AG04450 (cell line): ENCODE results near the gene RASSF3. TPM values are rescaled to one million over a fixed set of nuclear protein-coding genes. Genes with fewer than 3 reads are reported as not detected.

ENCODE experiments used
- CTCF ChIA-PET: fragments of 300-600, 350-600 bp; formaldehyde crosslinking; extraction: SDS; loops from one replicate; lab custom pipeline; 2022; ENCODE audit warnings: antibody characterized with exemption, inconsistent platforms; lab: Charles Lee
- POLR2A ChIA-PET: fragments of 350-600 bp; formaldehyde crosslinking; extraction: SDS; loops from one replicate; lab custom pipeline; 2021; ENCODE audit warnings: antibody characterized with exemption, inconsistent platforms; lab: Yijun Ruan, JAX
- DNase-seq: peaks from one replicate; pipeline ENCODE4 v3.0.0-alpha.2; 2011; ENCODE audit warnings: low read depth, low spot score
- H3K27ac ChIP-seq: one replicate; pipeline ENCODE4 v1.5.1; 2012; ENCODE audit warnings: low read depth, low read length, control low read depth
- H3K27me3 ChIP-seq: one replicate; pipeline ENCODE4 v1.6.0; 2012; ENCODE audit warnings: low read length; ENCODE audit not compliant: control insufficient read depth, insufficient read depth
- H3K4me3 ChIP-seq: 2 replicates; pipeline ENCODE4 v1.5.1; 2011; ENCODE audit warnings: mild to moderate bottlenecking, low read depth, low read length, control low read depth
- H3K9me3 ChIP-seq: 2 replicates; pipeline ENCODE4 v1.5.1; 2012; ENCODE audit warnings: low read length; ENCODE audit not compliant: control insufficient read depth, insufficient read depth
- CTCF ChIP-seq: IDR thresholded peaks from 2 replicates; pipeline ENCODE4 v1.5.1; 2011; ENCODE audit warnings: low read depth, low read length, control low read depth, inconsistent platforms
- polyA plus RNA-seq: library from polyadenylated mRNA; depleted of rRNA; stranded (reverse); fragments of >200 nt; gene quantifications from 2 replicates; pipeline ENCODE4 v1.2.3, GENCODE V29; 2011

Gene RASSF3
- polyA plus RNA-seq, 1 experiment: 46.7 TPM

- CTCF ChIA-PET: no interaction called here
- Histone ChIP-seq H3K4me3 (no peak overlapping the region), H3K27ac (no peak overlapping the region), H3K9me3 (no peaks in the 10 kb centered on the region), H3K27me3 (no peaks in the 10 kb centered on the region)
- POLR2A ChIA-PET: no interaction called here
- no peak for DNase-seq
- no peak for TF ChIP-seq CTCF
These were observed 46.1 kb downstream of the RASSF3 start for GRCh38 chr12:64656429-64656828.

- no peak for DNase-seq
- CTCF ChIA-PET: no interaction called here
- no peak overlapping the region for H3K4me3 ChIP-seq
- POLR2A ChIA-PET: no interaction called here
- no peaks in the 10 kb centered on the region for H3K27me3 ChIP-seq
- no peak overlapping the region for H3K27ac ChIP-seq
- no peak for TF ChIP-seq CTCF
- no peaks in the 10 kb centered on the region for H3K9me3 ChIP-seq
These were observed 48.7 kb downstream of the RASSF3 start for GRCh38 chr12:64658892-64659481.

- Histone ChIP-seq H3K27me3 (no peaks in the 10 kb centered on the region), H3K4me3 (no peak overlapping the region), H3K27ac (no peak overlapping the region), H3K9me3 (no peaks in the 10 kb centered on the region)
- no peak for TF ChIP-seq CTCF
- CTCF ChIA-PET: interaction anchor here (0.9 kb wide), 2 partner anchors 38 to 111 kb away, joined by 3 to 6 read pairs; no protein-coding TSS in a partner anchor
- DNase-seq: no peak
- POLR2A ChIA-PET: interaction anchor here (0.8 kb wide), 1 partner anchor 49 kb away, joined by 3 read pairs; no protein-coding TSS in a partner anchor
These were observed 50.1 kb downstream of the RASSF3 start for GRCh38 chr12:64660237-64661018.

- Histone ChIP-seq H3K27me3 (no peaks in the 10 kb centered on the region), H3K9me3 (no peaks in the 10 kb centered on the region), H3K27ac (no peak overlapping the region), H3K4me3 (no peak overlapping the region)
- CTCF ChIA-PET: no interaction called here
- no peak for TF ChIP-seq CTCF
- POLR2A ChIA-PET: no interaction called here
- DNase-seq: no peak
These were observed 52.7 kb downstream of the RASSF3 start for GRCh38 chr12:64663015-64663414.

- H3K9me3 ChIP-seq: no peaks in the 10 kb centered on the region
- no peak for TF ChIP-seq CTCF
- H3K27me3 ChIP-seq: no peaks in the 10 kb centered on the region
- no peak overlapping the region for H3K4me3 ChIP-seq
- DNase-seq: no peak
- CTCF ChIA-PET: interaction anchor here (1.5 to 1.9 kb wide), 2 partner anchors 32 to 116 kb away, joined by 4 to 6 read pairs; no protein-coding TSS in a partner anchor
- H3K27ac ChIP-seq: no peak overlapping the region
- POLR2A ChIA-PET: interaction anchor here (0.9 kb wide), 1 partner anchor 56 kb away, joined by 3 read pairs; no protein-coding TSS in a partner anchor
These were observed 55.2 kb downstream of the RASSF3 start for GRCh38 chr12:64665514-64665913.
